ENCODE data around the gene SVBP.

DNA sequence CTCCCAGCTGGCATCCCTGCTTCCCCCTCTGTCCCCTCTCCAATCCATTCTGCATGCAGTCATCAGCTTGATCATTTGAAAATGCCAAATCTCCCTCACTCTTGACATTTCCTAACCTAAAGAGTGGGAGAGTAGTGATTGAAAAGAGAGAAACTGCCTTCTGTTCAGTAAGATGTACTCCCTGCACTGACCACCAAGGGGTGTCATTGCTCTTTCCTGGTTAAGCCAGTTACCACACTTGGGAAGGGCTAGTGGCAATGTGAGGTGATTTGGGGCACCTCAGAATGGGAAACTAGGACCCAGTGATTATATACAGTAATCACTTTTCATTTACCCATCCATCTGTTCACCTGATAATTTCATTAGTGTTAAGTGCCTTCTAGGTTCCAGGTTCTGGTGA is 39.3 kb downstream of the SVBP start:
- TF ChIP-seq, protein P1, sequence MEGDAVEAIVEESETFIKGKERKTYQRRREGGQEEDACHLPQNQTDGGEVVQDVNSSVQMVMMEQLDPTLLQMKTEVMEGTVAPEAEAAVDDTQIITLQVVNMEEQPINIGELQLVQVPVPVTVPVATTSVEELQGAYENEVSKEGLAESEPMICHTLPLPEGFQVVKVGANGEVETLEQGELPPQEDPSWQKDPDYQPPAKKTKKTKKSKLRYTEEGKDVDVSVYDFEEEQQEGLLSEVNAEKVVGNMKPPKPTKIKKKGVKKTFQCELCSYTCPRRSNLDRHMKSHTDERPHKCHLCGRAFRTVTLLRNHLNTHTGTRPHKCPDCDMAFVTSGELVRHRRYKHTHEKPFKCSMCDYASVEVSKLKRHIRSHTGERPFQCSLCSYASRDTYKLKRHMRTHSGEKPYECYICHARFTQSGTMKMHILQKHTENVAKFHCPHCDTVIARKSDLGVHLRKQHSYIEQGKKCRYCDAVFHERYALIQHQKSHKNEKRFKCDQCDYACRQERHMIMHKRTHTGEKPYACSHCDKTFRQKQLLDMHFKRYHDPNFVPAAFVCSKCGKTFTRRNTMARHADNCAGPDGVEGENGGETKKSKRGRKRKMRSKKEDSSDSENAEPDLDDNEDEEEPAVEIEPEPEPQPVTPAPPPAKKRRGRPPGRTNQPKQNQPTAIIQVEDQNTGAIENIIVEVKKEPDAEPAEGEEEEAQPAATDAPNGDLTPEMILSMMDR (optimal IDR thresholded peaks at IDR 0.05 in 1 of 3, IDR thresholded peaks at IDR 0.05 in 1 of 3, conservative IDR thresholded peaks at IDR 0.05 in 1 of 3; ENCODE audit: extremely low read depth in 1 of 3, insufficient read depth in 2 of 3, low read length in 3 of 3) = peak; percentile 71 to 82 (median 80)
- TF ChIP-seq EZH2 (IDR thresholded peaks at IDR 0.05; ENCODE audit: low read length) = no peak
